GM12891 (cell line): ENCODE results near the gene GIMAP1.

ENCODE experiments used
- DNase-seq: peaks from one replicate; pipeline ENCODE4 v3.0.0; 2011; ENCODE audit warnings: low spot score; ENCODE audit not compliant: insufficient read length
- FAIRE-seq: peaks from 2 replicates; lab custom pipeline; 2011; peaks lifted over from hg19 to GRCh38; lab: Jason Lieb, UNC
- PAX5 ChIP-seq: IDR thresholded peaks from 2 replicates; pipeline ENCODE4 v1.6.1; 2011; ENCODE audit warnings: low read length, moderate library complexity, mild to moderate bottlenecking; ENCODE audit not compliant: insufficient read depth, severe bottlenecking
- POLR2A ChIP-seq: IDR thresholded peaks from 2 replicates; pipeline ENCODE4 v1.6.1; 2011; ENCODE audit warnings: low read depth, low read length, control low read depth
- POLR2AphosphoS5 ChIP-seq: IDR thresholded peaks from 2 replicates; pipeline ENCODE4 v1.6.1; 2011; ENCODE audit warnings: low read depth, low read length, control low read depth
- POU2F2 ChIP-seq: IDR thresholded peaks from 2 replicates; pipeline ENCODE4 v1.6.1; 2011; ENCODE audit warnings: low read depth, mild to moderate bottlenecking, control low read depth, low read length, moderate library complexity
- SPI1 ChIP-seq: IDR thresholded peaks from 2 replicates; pipeline ENCODE4 v1.6.1; 2011; ENCODE audit warnings: low read depth, low read length, control low read depth
- TAF1 ChIP-seq: IDR thresholded peaks from 2 replicates; pipeline ENCODE4 v1.6.1; 2011; ENCODE audit warnings: low read depth, low read length, control low read depth

The GIMAP1 gene

DNA sequence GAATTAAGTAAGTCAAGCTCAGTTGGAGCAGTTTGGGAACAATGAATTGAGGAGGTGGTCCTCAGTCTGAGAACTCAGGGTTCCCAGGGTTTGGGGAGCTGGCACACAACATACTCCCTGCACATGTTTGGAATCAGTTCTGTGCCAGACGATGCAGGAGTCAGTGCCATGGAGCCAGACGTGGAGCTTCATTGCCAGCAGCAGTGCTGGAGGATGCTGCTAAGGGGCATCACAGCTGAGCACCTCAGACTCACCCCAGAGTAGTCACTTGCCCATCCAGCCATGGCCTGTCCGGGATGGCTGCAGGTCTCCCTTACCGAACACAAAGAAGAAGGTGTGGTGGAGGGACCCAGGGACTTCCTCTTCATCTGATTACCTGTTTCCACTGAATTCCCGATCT lies 28.7 kb downstream of the GIMAP1 start:
- DNase-seq = no peak
- TF ChIP-seq POU2F2 (no peak), POLR2AphosphoS5 (no peak; the same call in 1 of the 2 replicates), POLR2A (no peak), TAF1 (no peak), PAX5 (no peak), SPI1 (no peak)
- peak; percentile 31 for FAIRE-seq

GRCh38 chr7:150745876-150746275 lies 29.5 kb downstream of the GIMAP1 start:
- DNase-seq = no peak
- TF ChIP-seq SPI1 (no peak), PAX5 (no peak), POLR2AphosphoS5 (no peak), TAF1 (no peak), POLR2A (no peak), POU2F2 (no peak)
- FAIRE-seq = no peak

DNA sequence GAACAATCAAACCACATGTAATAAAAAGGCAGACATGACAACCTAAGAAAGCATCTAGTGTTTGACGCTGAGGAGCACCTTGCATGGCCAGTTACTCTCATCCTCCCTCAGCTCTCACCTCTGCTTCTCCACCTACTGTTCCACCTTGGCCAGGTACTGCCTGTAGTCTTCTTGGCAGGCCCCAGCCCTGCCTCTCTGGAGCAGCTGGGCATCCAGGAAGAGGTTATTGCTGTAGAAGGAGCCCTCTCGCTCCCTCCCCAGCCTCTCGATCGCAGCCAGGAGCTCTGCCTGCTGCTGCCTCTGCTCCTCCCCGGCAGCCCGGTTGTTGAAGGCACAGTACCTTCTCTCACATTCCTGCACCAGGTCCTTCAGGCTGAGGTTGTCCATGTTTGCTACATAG lies 30.5 kb downstream of the GIMAP1 start:
- DNase-seq = no peak
- TF ChIP-seq TAF1 (no peak), POLR2AphosphoS5 (no peak), SPI1 (no peak)
- FAIRE-seq = no peak

GRCh38 chr7:150748376-150748775 lies 32.0 kb downstream of the GIMAP1 start:
- FAIRE-seq (peak; percentile 26), DNase-seq (no peak)
- no peak for TF ChIP-seq PAX5
- TF ChIP-seq POLR2AphosphoS5 = no peak
- TF ChIP-seq SPI1 = no peak
- no peak for TF ChIP-seq POU2F2
- no peak for TF ChIP-seq POLR2A
- TF ChIP-seq TAF1 = no peak

- FAIRE-seq = peak; percentile 13
- DNase-seq = no peak
- no peak for TF ChIP-seq TAF1
- TF ChIP-seq POLR2A = no peak
- TF ChIP-seq PAX5 = no peak
These were observed 35.3 kb downstream of the GIMAP1 start for GRCh38 chr7:150751702-150752101.

GRCh38 chr7:150753239-150753638 lies 36.8 kb downstream of the GIMAP1 start:
- FAIRE-seq = peak; percentile 33
- TF ChIP-seq POLR2A (no peak), SPI1 (peak; percentile 53), PAX5 (no peak), POLR2AphosphoS5 (no peak)
- no peak for DNase-seq

- FAIRE-seq = peak; percentile 86
- 0 out of 2 replicates have a peak, but pooled peaks have one; percentile 48 for TF ChIP-seq POU2F2
- TF ChIP-seq SPI1 = no peak
- no peak for DNase-seq
These were observed 37.6 kb downstream of the GIMAP1 start for GRCh38 chr7:150753826-150754603.

GRCh38 chr7:150754951-150755350 lies 38.5 kb downstream of the GIMAP1 start:
- no peak for DNase-seq
- FAIRE-seq = peak; percentile 68
- no peak for TF ChIP-seq POLR2AphosphoS5
- no peak for TF ChIP-seq SPI1
- TF ChIP-seq TAF1 = no peak
- no peak for TF ChIP-seq PAX5
- no peak for TF ChIP-seq POU2F2
- no peak for TF ChIP-seq POLR2A

DNA sequence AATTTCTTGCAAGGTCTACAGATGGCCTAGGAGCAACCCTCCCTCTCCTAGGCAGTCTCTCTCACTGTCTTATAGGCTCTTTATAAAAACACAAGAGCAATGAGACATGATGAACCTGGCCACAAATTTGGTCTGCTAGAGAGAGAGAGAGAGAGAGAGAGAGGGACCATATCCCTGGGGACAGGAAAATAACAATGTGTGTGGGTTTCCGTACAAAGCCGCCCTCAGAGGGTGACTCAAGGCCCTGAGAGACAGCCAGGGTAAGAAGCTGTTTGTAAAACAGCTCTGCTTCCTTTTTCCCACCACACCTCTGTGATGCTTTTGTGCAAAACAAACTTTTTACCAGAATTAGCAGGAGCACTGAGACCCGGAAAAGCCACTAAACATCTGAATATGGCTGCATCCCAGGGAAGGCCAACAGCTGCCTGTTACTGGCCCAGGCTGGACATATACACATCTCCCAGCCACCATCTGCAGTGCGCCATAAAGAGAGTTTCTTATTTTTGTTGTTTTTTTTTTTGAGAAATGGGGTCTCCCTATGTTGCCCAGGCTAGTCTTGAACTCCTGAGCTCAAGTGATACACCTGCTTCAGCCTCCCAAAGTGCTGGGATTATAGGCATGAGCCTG lies 39.2 kb downstream of the GIMAP1 start:
- DNase-seq (no peak), FAIRE-seq (peak; percentile 65)
- TF ChIP-seq TAF1 (no peak), POU2F2 (peak; percentile 44; the same call in 1 of the 2 replicates)

DNA sequence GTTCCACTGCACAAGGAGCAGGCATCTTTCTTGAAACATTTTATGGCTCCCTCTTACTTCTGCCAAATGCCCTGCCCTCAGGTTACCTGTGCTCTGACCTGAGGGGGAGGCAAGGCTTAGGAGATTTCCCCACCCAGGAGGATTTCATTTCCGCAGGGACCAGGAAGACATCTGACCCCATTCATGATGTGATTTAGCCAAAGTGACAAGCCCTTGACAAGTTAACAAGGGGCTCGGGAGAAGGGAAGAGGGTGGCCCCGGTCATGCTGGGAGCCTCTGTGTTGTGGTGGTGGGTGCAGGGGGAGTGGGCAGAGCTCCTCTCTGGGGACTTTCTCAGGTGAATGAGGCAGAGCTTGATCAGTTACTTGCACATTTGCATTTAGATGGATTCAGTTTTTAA lies 39.8 kb downstream of the GIMAP1 start:
- TF ChIP-seq TAF1 (no peak), PAX5 (no peak), POLR2AphosphoS5 (no peak), SPI1 (no peak), POLR2A (no peak), POU2F2 (no peak)
- FAIRE-seq = peak; percentile 23
- no peak for DNase-seq
